ENCODE data around the gene ADAMTSL3. TPM values are rescaled to one million over a fixed set of nuclear protein-coding genes. Genes with fewer than 3 reads are reported as not detected.

Gene ADAMTSL3
- total RNA-seq, 1 donor from 2014 or later = 43.3 TPM

DNA sequence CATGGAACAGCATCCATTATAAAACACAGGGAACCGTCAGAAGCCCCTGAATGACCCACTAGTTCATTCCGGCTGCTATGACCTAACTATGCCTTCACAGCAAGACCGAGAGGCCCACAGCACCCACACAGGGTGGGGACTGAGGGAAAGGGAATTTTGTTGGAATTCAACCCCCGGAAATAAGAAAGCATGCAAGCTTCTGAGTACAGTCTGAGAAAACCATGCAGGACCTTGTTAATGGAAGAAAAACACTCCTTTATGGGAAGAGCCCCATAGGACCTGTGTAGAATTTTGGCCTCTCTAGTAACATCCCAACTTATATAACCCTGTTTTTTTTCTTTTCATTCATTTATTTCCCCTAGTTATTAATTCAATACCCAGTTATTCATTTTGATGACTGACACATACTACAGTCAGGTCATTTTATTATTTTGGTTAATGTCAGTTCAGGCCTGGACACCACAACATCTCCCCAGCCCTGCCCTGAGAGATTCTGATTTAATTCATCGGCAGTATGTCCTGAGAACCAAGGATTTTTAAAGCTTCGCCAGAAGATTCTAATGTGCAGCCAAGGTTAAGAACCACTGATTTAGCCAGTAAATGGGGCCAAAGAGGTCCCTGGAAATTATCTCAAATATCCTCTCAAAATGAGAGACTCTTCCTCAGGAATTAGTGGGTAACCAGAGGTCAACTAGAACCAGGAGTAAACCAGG is 350.0 kb downstream of the ADAMTSL3 start:
- Histone ChIP-seq H3K4me3 (ENCODE audit: low read length in 3 of 3) (no peak overlapping the region), H3K36me3 (ENCODE audit: control insufficient read depth in 3 of 3, insufficient read depth in 3 of 3, low read length in 3 of 3) (no peaks in the 10 kb centered on the region), H3K4me1 (ENCODE audit: control insufficient read depth in 3 of 3, insufficient read depth in 3 of 3, low read length in 3 of 3) (no peaks in the 10 kb centered on the region), H3K9ac (ENCODE audit: low read depth in 1 of 3, low read length in 3 of 3) (no peak overlapping the region), H3K27ac (ENCODE audit: low read depth, low read length) (no peak overlapping the region), H3K9me3 (ENCODE audit: control insufficient read depth in 3 of 3, low read length in 3 of 3) (no peaks in the 10 kb centered on the region), H3K27me3 (ENCODE audit: control insufficient read depth in 3 of 3, insufficient read depth in 3 of 3, low read length in 3 of 3) (no peaks in the 10 kb centered on the region)

DNA sequence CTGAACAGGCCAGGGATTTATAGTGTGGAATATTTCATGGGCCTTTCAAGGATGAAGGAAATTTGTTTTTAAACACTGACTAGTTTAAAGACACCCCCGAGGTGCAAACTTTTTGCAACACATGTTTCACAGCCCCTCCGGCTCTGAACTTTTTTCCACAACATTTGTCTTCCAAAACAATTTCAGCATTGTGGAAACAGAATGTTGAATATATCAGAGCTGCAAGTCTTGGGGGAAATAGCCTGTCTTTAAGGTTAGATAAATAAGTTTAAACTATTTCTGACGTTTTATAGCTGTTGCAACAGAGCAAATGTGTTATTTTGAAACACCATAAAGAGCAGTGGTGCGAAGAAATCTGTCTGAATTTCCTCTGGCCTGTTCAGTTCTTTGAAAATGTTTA is 352.5 kb downstream of the ADAMTSL3 start:
- H3K27ac ChIP-seq (ENCODE audit: low read depth, low read length) = no peak overlapping the region
- H3K9me3 ChIP-seq (ENCODE audit: control insufficient read depth in 3 of 3, low read length in 3 of 3) = no peaks in the 10 kb centered on the region
- no peak overlapping the region for H3K9ac ChIP-seq (ENCODE audit: low read depth in 1 of 3, low read length in 3 of 3)
- no peaks in the 10 kb centered on the region for H3K36me3 ChIP-seq (ENCODE audit: control insufficient read depth in 3 of 3, insufficient read depth in 3 of 3, low read length in 3 of 3)
- no peaks in the 10 kb centered on the region for H3K27me3 ChIP-seq (ENCODE audit: control insufficient read depth in 3 of 3, insufficient read depth in 3 of 3, low read length in 3 of 3)
- H3K4me1 ChIP-seq (ENCODE audit: control insufficient read depth in 3 of 3, insufficient read depth in 3 of 3, low read length in 3 of 3) = no peaks in the 10 kb centered on the region
- no peak overlapping the region for H3K4me3 ChIP-seq (ENCODE audit: low read length in 3 of 3)

- Histone ChIP-seq H3K9ac (ENCODE audit: low read depth in 1 of 3, low read length in 3 of 3) (no peak overlapping the region), H3K36me3 (ENCODE audit: control insufficient read depth in 3 of 3, insufficient read depth in 3 of 3, low read length in 3 of 3) (no peaks in the 10 kb centered on the region), H3K9me3 (ENCODE audit: control insufficient read depth in 3 of 3, low read length in 3 of 3) (peaks cover 0 to 2% (median 0%) of the 10 kb centered on the region in 3 donors), H3K27me3 (ENCODE audit: control insufficient read depth in 3 of 3, insufficient read depth in 3 of 3, low read length in 3 of 3) (no peaks in the 10 kb centered on the region), H3K4me3 (ENCODE audit: low read length in 3 of 3) (no peak overlapping the region), H3K27ac (ENCODE audit: low read depth, low read length) (no peak overlapping the region), H3K4me1 (ENCODE audit: control insufficient read depth in 3 of 3, insufficient read depth in 3 of 3, low read length in 3 of 3) (no peaks in the 10 kb centered on the region)
Observed at GRCh38 chr15:84009616-84010015, 355.7 kb downstream of the ADAMTSL3 start.

DNA sequence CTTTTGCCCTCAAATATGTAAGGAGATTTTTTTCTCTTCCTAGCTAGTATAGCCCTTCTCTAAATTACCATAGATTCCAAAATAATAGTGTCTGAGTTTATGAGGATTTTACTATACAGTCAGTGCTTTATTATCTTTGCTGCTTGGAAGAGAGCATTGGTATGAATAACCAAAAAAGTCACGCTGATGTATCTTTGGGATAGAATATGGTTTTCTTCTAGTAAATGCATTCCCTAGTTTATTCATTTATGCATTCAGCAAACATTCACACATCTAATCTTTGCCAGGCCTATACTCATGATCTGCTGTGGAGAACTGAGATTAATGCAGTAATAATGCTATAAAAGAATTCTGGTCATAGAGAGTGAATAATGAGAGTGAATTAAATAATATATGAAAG is 356.3 kb downstream of the ADAMTSL3 start:
- H3K4me3 ChIP-seq (ENCODE audit: low read length in 3 of 3) = no peak overlapping the region
- H3K27me3 ChIP-seq (ENCODE audit: control insufficient read depth in 3 of 3, insufficient read depth in 3 of 3, low read length in 3 of 3) = no peaks in the 10 kb centered on the region
- no peak overlapping the region for H3K27ac ChIP-seq (ENCODE audit: low read depth, low read length)
- H3K36me3 ChIP-seq (ENCODE audit: control insufficient read depth in 3 of 3, insufficient read depth in 3 of 3, low read length in 3 of 3) = no peaks in the 10 kb centered on the region
- no peaks in the 10 kb centered on the region for H3K4me1 ChIP-seq (ENCODE audit: control insufficient read depth in 3 of 3, insufficient read depth in 3 of 3, low read length in 3 of 3)
- peaks cover 0 to 2% (median 0%) of the 10 kb centered on the region in 3 donors for H3K9me3 ChIP-seq (ENCODE audit: control insufficient read depth in 3 of 3, low read length in 3 of 3)
- no peak overlapping the region for H3K9ac ChIP-seq (ENCODE audit: low read depth in 1 of 3, low read length in 3 of 3)

GRCh38 chr15:84016371-84016770 is 362.4 kb downstream of the ADAMTSL3 start:
- Histone ChIP-seq H3K27me3 (ENCODE audit: control insufficient read depth in 3 of 3, insufficient read depth in 3 of 3, low read length in 3 of 3) (no peaks in the 10 kb centered on the region), H3K36me3 (ENCODE audit: control insufficient read depth in 3 of 3, insufficient read depth in 3 of 3, low read length in 3 of 3) (no peaks in the 10 kb centered on the region), H3K27ac (ENCODE audit: low read depth, low read length) (no peak overlapping the region), H3K4me3 (ENCODE audit: low read length in 3 of 3) (no peak overlapping the region), H3K4me1 (ENCODE audit: control insufficient read depth in 3 of 3, insufficient read depth in 3 of 3, low read length in 3 of 3) (no peaks in the 10 kb centered on the region), H3K9ac (ENCODE audit: low read depth in 1 of 3, low read length in 3 of 3) (no peak overlapping the region), H3K9me3 (ENCODE audit: control insufficient read depth in 3 of 3, low read length in 3 of 3) (peaks cover 0 to 2% (median 0%) of the 10 kb centered on the region in 3 donors)

DNA sequence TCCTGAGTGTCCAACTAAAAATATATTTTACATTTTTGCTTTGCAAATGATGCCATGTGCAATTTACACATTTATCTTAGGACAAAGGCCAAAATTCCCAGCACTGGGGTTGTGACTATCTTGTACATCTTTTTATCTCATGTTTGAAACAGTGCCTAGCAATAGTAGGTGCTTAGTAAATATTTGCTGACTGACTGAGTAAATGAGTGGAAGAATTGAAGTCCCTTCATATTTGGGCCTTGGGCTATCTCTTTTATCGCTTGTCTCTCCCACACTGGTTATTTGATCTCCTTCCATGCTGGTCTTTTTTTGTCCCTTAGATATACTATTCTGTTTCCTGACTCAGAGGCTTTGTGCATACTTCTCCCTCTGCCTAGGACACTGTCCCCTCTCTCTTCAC is 368.6 kb downstream of the ADAMTSL3 start:
- H3K36me3 ChIP-seq (ENCODE audit: control insufficient read depth in 3 of 3, insufficient read depth in 3 of 3, low read length in 3 of 3) = no peaks in the 10 kb centered on the region

DNA sequence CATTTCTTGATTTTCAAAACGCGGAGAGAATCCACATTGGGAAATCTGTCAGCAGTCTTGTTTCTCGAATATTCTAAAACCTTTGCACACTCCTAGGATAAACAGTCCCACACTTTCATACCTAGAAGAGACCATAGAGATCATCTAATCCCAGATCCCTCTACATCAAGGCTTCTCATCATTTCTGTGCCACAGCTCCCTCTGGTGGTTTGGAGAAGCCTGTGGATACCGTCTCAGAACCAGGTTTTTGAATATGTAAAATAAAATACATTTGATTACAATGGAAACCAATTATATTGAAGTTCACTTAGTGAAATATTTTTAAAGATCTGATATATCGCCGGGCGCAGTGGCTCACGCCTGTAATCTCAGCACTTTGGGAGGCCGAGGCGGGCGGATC is 369.7 kb downstream of the ADAMTSL3 start:
- Histone ChIP-seq H3K27me3 (ENCODE audit: control insufficient read depth in 3 of 3, insufficient read depth in 3 of 3, low read length in 3 of 3) (no peaks in the 10 kb centered on the region), H3K9ac (ENCODE audit: low read depth in 1 of 3, low read length in 3 of 3) (no peak overlapping the region), H3K9me3 (ENCODE audit: control insufficient read depth in 3 of 3, low read length in 3 of 3) (no peaks in the 10 kb centered on the region), H3K27ac (ENCODE audit: low read depth, low read length) (no peak overlapping the region), H3K4me3 (ENCODE audit: low read length in 3 of 3) (no peak overlapping the region), H3K36me3 (ENCODE audit: control insufficient read depth in 3 of 3, insufficient read depth in 3 of 3, low read length in 3 of 3) (no peaks in the 10 kb centered on the region), H3K4me1 (ENCODE audit: control insufficient read depth in 3 of 3, insufficient read depth in 3 of 3, low read length in 3 of 3) (no peaks in the 10 kb centered on the region)

More for the DNA sequence above, 368.6 kb downstream of the ADAMTSL3 start:
- Histone ChIP-seq H3K4me3 (ENCODE audit: low read length in 3 of 3) (no peak overlapping the region), H3K27me3 (ENCODE audit: control insufficient read depth in 3 of 3, insufficient read depth in 3 of 3, low read length in 3 of 3) (no peaks in the 10 kb centered on the region), H3K4me1 (ENCODE audit: control insufficient read depth in 3 of 3, insufficient read depth in 3 of 3, low read length in 3 of 3) (no peaks in the 10 kb centered on the region), H3K9ac (ENCODE audit: low read depth in 1 of 3, low read length in 3 of 3) (no peak overlapping the region), H3K9me3 (ENCODE audit: control insufficient read depth in 3 of 3, low read length in 3 of 3) (no peaks in the 10 kb centered on the region), H3K27ac (ENCODE audit: low read depth, low read length) (no peak overlapping the region)

GRCh38 chr15:84033793-84034553 is 380.1 kb downstream of the ADAMTSL3 start:
- Histone ChIP-seq H3K36me3 (ENCODE audit: control insufficient read depth in 3 of 3, insufficient read depth in 3 of 3, low read length in 3 of 3) (peaks cover 0 to 1% (median 0%) of the 10 kb centered on the region in 3 donors), H3K4me3 (ENCODE audit: low read length in 3 of 3) (no peak overlapping the region), H3K4me1 (ENCODE audit: control insufficient read depth in 3 of 3, insufficient read depth in 3 of 3, low read length in 3 of 3) (no peaks in the 10 kb centered on the region), H3K9me3 (ENCODE audit: control insufficient read depth in 3 of 3, low read length in 3 of 3) (no peaks in the 10 kb centered on the region), H3K27me3 (ENCODE audit: control insufficient read depth in 3 of 3, insufficient read depth in 3 of 3, low read length in 3 of 3) (no peaks in the 10 kb centered on the region), H3K27ac (ENCODE audit: low read depth, low read length) (no peak overlapping the region), H3K9ac (ENCODE audit: low read depth in 1 of 3, low read length in 3 of 3) (no peak overlapping the region)

DNA sequence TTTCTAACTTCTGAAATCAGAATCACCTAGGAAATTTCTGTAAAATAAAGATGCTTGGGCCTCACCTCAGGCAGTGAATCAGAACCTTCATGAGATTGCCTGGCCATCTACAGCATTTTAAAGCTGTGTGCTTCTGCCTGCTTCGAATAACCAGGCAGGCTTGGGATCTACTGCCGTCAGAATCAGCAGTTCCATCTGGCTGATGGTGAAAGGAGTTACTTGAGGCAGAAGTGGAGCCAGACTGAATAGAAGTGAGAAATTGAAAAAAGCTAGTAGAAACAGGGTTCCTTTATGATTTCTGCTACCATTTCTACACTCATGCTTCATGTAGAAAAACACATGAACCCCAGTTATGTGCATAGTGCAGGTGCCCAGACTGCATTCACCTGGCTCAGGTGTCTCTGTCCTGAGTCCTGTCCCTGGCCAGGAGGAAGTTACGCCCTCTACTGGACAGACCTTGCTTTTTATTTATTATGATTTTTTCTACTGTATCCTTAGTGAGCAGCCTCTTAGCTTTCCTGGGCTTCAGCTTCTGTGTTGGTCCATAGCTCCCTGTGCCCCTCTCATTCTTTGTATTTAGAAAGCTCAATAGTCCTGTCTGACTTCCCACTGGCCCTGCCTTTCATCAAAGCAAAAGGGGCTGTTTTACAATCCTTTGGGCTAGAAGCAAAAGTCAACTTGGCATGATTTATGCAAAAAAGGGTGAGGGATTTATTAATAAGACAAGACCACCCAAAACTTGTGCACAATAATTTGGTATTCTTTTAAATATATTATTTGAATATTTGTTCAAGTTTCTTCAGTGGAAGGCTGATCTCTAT is 380.9 kb downstream of the ADAMTSL3 start:
- Histone ChIP-seq H3K9me3 (ENCODE audit: control insufficient read depth in 3 of 3, low read length in 3 of 3) (no peaks in the 10 kb centered on the region), H3K27ac (ENCODE audit: low read depth, low read length) (no peak overlapping the region), H3K9ac (ENCODE audit: low read depth in 1 of 3, low read length in 3 of 3) (no peak overlapping the region), H3K36me3 (ENCODE audit: control insufficient read depth in 3 of 3, insufficient read depth in 3 of 3, low read length in 3 of 3) (peaks cover 0 to 1% (median 0%) of the 10 kb centered on the region in 3 donors), H3K4me3 (ENCODE audit: low read length in 3 of 3) (no peak overlapping the region), H3K27me3 (ENCODE audit: control insufficient read depth in 3 of 3, insufficient read depth in 3 of 3, low read length in 3 of 3) (no peaks in the 10 kb centered on the region), H3K4me1 (ENCODE audit: control insufficient read depth in 3 of 3, insufficient read depth in 3 of 3, low read length in 3 of 3) (no peaks in the 10 kb centered on the region)

GRCh38 chr15:84035399-84035766 is 381.5 kb downstream of the ADAMTSL3 start:
- Histone ChIP-seq H3K27me3 (ENCODE audit: control insufficient read depth in 3 of 3, insufficient read depth in 3 of 3, low read length in 3 of 3) (no peaks in the 10 kb centered on the region), H3K36me3 (ENCODE audit: control insufficient read depth in 3 of 3, insufficient read depth in 3 of 3, low read length in 3 of 3) (peaks cover 0 to 1% (median 0%) of the 10 kb centered on the region in 3 donors), H3K27ac (ENCODE audit: low read depth, low read length) (no peak overlapping the region), H3K4me3 (ENCODE audit: low read length in 3 of 3) (no peak overlapping the region), H3K4me1 (ENCODE audit: control insufficient read depth in 3 of 3, insufficient read depth in 3 of 3, low read length in 3 of 3) (no peaks in the 10 kb centered on the region), H3K9me3 (ENCODE audit: control insufficient read depth in 3 of 3, low read length in 3 of 3) (no peaks in the 10 kb centered on the region), H3K9ac (ENCODE audit: low read depth in 1 of 3, low read length in 3 of 3) (no peak overlapping the region)

All from skeletal muscle tissue (tissue), 4 donors.